Peyer's patch (tissue), 4 donors: ENCODE data around the gene DPEP3.
"Not testable (repeated sequence)": the region's sequence is repeated elsewhere in the genome, so short reads cannot be mapped to it uniquely, and the experiment has no call there.

Source experiments
- POLR2A ChIP-seq, 2 donors: fragments of 450-650 bp; IDR thresholded peaks; one replicate each; pipeline ENCODE4 v1.5.1; 2017; ENCODE audit warnings: antibody characterized with exemption in 2 of 2, mild to moderate bottlenecking in 2 of 2, moderate library complexity in 2 of 2
- TF ChIP-seq, protein P1 (sequence below), 6 experiments: fragments of 450-650 bp in 4 of 6; fragments of 200-600 bp in 2 of 6; sonication (generic) in 1 of 6; IDR thresholded peaks; one replicate each; pipeline ENCODE4 v1.5.1; 2017 to 2019; ENCODE audit warnings: antibody characterized with exemption in 6 of 6, mild to moderate bottlenecking in 3 of 6, moderate library complexity in 1 of 6

DNA sequence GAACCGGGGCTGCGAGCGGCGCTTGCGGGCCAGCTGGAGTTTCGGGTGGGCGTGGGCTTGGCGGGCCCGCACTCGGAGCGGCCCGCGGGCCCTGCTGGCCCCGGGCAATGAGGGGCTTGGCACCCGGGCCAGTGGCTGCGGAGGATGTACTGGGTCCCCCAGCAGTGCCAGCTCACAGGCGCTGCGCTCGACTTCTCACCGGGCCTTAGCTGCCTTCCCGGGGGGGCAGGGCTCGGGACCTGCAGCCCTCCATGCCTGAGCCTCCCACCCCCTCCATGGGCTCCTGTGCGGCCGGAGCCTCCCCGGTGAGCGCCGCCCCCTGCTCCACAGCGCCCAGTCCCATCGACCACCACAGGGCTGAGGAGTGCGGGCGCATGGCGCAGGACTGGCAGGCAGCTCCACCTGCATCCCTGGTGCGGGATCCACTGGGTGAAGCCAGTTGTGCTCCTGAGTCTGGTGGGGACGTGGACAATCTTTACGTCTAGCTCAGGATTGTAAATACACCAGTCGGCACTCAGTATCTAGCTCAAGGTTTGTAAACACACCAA is 18.0 kb upstream of the DPEP3 start:
- TF ChIP-seq, protein P1, sequence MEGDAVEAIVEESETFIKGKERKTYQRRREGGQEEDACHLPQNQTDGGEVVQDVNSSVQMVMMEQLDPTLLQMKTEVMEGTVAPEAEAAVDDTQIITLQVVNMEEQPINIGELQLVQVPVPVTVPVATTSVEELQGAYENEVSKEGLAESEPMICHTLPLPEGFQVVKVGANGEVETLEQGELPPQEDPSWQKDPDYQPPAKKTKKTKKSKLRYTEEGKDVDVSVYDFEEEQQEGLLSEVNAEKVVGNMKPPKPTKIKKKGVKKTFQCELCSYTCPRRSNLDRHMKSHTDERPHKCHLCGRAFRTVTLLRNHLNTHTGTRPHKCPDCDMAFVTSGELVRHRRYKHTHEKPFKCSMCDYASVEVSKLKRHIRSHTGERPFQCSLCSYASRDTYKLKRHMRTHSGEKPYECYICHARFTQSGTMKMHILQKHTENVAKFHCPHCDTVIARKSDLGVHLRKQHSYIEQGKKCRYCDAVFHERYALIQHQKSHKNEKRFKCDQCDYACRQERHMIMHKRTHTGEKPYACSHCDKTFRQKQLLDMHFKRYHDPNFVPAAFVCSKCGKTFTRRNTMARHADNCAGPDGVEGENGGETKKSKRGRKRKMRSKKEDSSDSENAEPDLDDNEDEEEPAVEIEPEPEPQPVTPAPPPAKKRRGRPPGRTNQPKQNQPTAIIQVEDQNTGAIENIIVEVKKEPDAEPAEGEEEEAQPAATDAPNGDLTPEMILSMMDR (IDR thresholded peaks at IDR 0.05) = not testable (repeated sequence)
- TF ChIP-seq POLR2A (IDR thresholded peaks at IDR 0.05) = not testable (repeated sequence)
